OCI-LY7 (cell line): ENCODE results near the gene MTNR1B.

Source experiments
- CTCF ChIP-seq: fragments of 200-600 bp; sonication (generic); conservative IDR thresholded peaks from 2 replicates; pipeline ENCODE4 v1.5.1; 2014; ENCODE audit warnings: mild to moderate bottlenecking, antibody characterized with exemption, low read length, moderate library complexity, mixed read lengths
- EZH2phosphoT487 ChIP-seq: fragments of 200-600 bp; sonication (generic); IDR thresholded peaks from 2 replicates; pipeline ENCODE4 v1.6.1; 2018; ENCODE audit warnings: low read depth, borderline replicate concordance, mild to moderate bottlenecking, mixed run types, antibody characterized with exemption, low read length, moderate library complexity, mixed read lengths

- TF ChIP-seq CTCF (no peak), EZH2phosphoT487 (no peak)
These were observed 22.7 kb upstream of the MTNR1B start for GRCh38 chr11:92946707-92947106.
